MCF 10A (cell line): ENCODE results near the gene ADAMTS6. TPM values are rescaled to one million over a fixed set of nuclear protein-coding genes. Genes with fewer than 3 reads are reported as not detected.

Experiments
- BruUV-seq: library from RNA; stranded (reverse); fragments of 400-500 nt; replicated peaks from 2 replicates; lab custom pipeline; 2021; lab: Mats Ljungman, UMichigan
- CTCF ChIA-PET: fragments of 300-600 bp; sonication (Branson Sonifier 250); formaldehyde crosslinking; extraction: SDS; loops from one replicate; lab custom pipeline; 2021; ENCODE audit warnings: antibody characterized with exemption, inconsistent platforms; lab: Yijun Ruan, JAX
- POLR2A ChIA-PET: fragments of 300-600, 350-650 bp; sonication (Branson Sonifier 250); formaldehyde crosslinking; extraction: SDS; loops from one replicate; lab custom pipeline; 2020; ENCODE audit warnings: antibody characterized with exemption, inconsistent platforms; lab: Yijun Ruan, JAX
- DNase-seq: peaks from one replicate; pipeline ENCODE4 v3.0.0-alpha.2; 2018; ENCODE audit not compliant: unreplicated experiment
- H3K27ac Mint-ChIP-seq: one replicate; pipeline ENCODE4 v1.8.0; 2022; ENCODE audit warnings: mild to moderate bottlenecking, low read depth, mixed read lengths; ENCODE audit not compliant: unreplicated experiment
- H3K27me3 Mint-ChIP-seq: one replicate; pipeline ENCODE4 v1.8.0; 2022; ENCODE audit warnings: mixed read lengths; ENCODE audit not compliant: insufficient read depth, unreplicated experiment
- H3K36me3 Mint-ChIP-seq: one replicate; pipeline ENCODE4 v1.8.0; 2022; ENCODE audit warnings: mild to moderate bottlenecking, moderate library complexity, mixed read lengths; ENCODE audit not compliant: insufficient read depth, unreplicated experiment
- H3K4me1 Mint-ChIP-seq: one replicate; pipeline ENCODE4 v1.8.0; 2022; ENCODE audit warnings: mixed read lengths; ENCODE audit not compliant: insufficient read depth, unreplicated experiment
- H3K4me3 Mint-ChIP-seq: one replicate; pipeline ENCODE4 v1.8.0; 2022; ENCODE audit warnings: mild to moderate bottlenecking, moderate library complexity, mixed read lengths; ENCODE audit not compliant: unreplicated experiment
- H3K9me3 Mint-ChIP-seq: one replicate; pipeline ENCODE4 v1.8.0; 2022; ENCODE audit warnings: mixed read lengths; ENCODE audit not compliant: unreplicated experiment
- intact Hi-C: fragments of 100-400 bp; cut with micrococcal nuclease; formaldehyde crosslinking; loops from 2 replicates; pipeline ENCODE4 v1.14.1; 2022
- total RNA-seq: library from RNA; stranded (reverse); gene quantifications from 2 replicates; pipeline ENCODE4 v1.2.3, GENCODE V29; 2022
- TF ChIP-seq, protein P1 (sequence below): fragments of 200-600 bp; IDR thresholded peaks from one replicate; pipeline ENCODE4 v1.8.0; 2022; ENCODE audit warnings: antibody characterized with exemption, mild to moderate bottlenecking; ENCODE audit not compliant: unreplicated experiment

The ADAMTS6 gene
- total RNA-seq, 1 experiment from 2014 or later: 17.8 TPM

- Mint-ChIP-seq H3K9me3 (no peaks in the 10 kb centered on the region), H3K27ac (no peak overlapping the region), H3K4me1 (peaks cover 10% of the 10 kb centered on the region), H3K4me3 (no peak overlapping the region), H3K27me3 (no peaks in the 10 kb centered on the region), H3K36me3 (peaks cover 7% of the 10 kb centered on the region)
- BruUV-seq: no TSS peak
- CTCF ChIA-PET: no interaction called here
- POLR2A ChIA-PET: interaction anchor here (1.1 kb wide), 1 partner anchor 21 kb away, joined by 4 read pairs; no protein-coding TSS in a partner anchor
- DNase-seq: no peak
- TF ChIP-seq, protein P1, sequence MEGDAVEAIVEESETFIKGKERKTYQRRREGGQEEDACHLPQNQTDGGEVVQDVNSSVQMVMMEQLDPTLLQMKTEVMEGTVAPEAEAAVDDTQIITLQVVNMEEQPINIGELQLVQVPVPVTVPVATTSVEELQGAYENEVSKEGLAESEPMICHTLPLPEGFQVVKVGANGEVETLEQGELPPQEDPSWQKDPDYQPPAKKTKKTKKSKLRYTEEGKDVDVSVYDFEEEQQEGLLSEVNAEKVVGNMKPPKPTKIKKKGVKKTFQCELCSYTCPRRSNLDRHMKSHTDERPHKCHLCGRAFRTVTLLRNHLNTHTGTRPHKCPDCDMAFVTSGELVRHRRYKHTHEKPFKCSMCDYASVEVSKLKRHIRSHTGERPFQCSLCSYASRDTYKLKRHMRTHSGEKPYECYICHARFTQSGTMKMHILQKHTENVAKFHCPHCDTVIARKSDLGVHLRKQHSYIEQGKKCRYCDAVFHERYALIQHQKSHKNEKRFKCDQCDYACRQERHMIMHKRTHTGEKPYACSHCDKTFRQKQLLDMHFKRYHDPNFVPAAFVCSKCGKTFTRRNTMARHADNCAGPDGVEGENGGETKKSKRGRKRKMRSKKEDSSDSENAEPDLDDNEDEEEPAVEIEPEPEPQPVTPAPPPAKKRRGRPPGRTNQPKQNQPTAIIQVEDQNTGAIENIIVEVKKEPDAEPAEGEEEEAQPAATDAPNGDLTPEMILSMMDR: no peak
- intact Hi-C loops: no loop called here
Observed at GRCh38 chr5:65332591-65332990, 149.1 kb downstream of the ADAMTS6 start.

DNA sequence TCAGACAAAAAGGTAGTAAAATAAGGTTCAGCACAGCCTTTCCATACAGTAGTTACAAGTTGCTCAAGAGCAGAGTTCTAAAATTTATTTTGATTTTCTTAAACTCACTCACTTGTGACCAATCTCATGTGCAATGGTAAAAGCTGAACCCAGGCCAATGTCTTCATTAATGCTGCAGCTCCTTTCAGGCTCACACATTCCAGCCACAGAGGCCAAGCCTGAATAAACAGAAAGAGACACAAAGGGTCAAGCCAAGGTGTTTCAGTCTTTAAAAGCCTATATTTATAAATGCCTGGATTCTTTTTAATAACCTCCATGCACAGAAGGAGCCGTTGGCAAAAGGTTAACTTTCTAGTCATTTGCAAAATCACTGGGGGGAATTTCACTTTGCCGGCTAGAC, 152.5 kb downstream of the ADAMTS6 start:
- H3K27ac Mint-ChIP-seq: peak overlapping the region; percentile 35
- POLR2A ChIA-PET: no interaction called here
- peak; percentile 15 for DNase-seq

GRCh38 chr5:65327582-65327981, 154.1 kb downstream of the ADAMTS6 start:
- Mint-ChIP-seq H3K9me3 (no peaks in the 10 kb centered on the region), H3K27ac (peak overlapping the region; percentile 80), H3K4me1 (peaks cover 15% of the 10 kb centered on the region), H3K36me3 (peaks cover 13% of the 10 kb centered on the region), H3K4me3 (no peak overlapping the region), H3K27me3 (no peaks in the 10 kb centered on the region)
- no TSS peak for BruUV-seq
- intact Hi-C loops: no loop called here
- peak; percentile 18 for DNase-seq
- TF ChIP-seq, protein P1: no peak
- ChIA-PET CTCF (interaction anchor here (0.6 kb wide), 1 partner anchor 1288 kb away, joined by 3 read pairs; no protein-coding TSS in a partner anchor), POLR2A (interaction anchor here (0.6 to 1.0 kb wide), 2 partner anchors 11 to 294 kb away, joined by 3 read pairs; no protein-coding TSS in a partner anchor)

More for the DNA sequence above, 152.5 kb downstream of the ADAMTS6 start:
- TF ChIP-seq, protein P1: no peak
- peak overlapping the region; percentile 14 for H3K4me3 Mint-ChIP-seq
- H3K9me3 Mint-ChIP-seq: no peaks in the 10 kb centered on the region
- intact Hi-C loops: no loop called here
- CTCF ChIA-PET: interaction anchor here (1.1 kb wide), 1 partner anchor 117 kb away, joined by 3 read pairs; no protein-coding TSS in a partner anchor
- H3K4me1 Mint-ChIP-seq: peaks cover 15% of the 10 kb centered on the region
- H3K27me3 Mint-ChIP-seq: no peaks in the 10 kb centered on the region
- BruUV-seq: no TSS peak
- peaks cover 13% of the 10 kb centered on the region for H3K36me3 Mint-ChIP-seq

GRCh38 chr5:65326922-65327321, 154.8 kb downstream of the ADAMTS6 start:
- TF ChIP-seq, protein P1: no peak
- CTCF ChIA-PET: interaction anchor here (0.6 kb wide), 1 partner anchor 1287 kb away, joined by 3 read pairs; no protein-coding TSS in a partner anchor
- no peaks in the 10 kb centered on the region for H3K9me3 Mint-ChIP-seq
- no peaks in the 10 kb centered on the region for H3K27me3 Mint-ChIP-seq
- DNase-seq: peak; percentile 14
- intact Hi-C loops: no loop called here
- no peak overlapping the region for H3K4me3 Mint-ChIP-seq
- H3K4me1 Mint-ChIP-seq: peaks cover 15% of the 10 kb centered on the region
- POLR2A ChIA-PET: interaction anchor here (0.6 to 1.0 kb wide), 2 partner anchors 11 to 293 kb away, joined by 3 read pairs; no protein-coding TSS in a partner anchor
- peak overlapping the region; percentile 80 for H3K27ac Mint-ChIP-seq
- BruUV-seq: no TSS peak
- peaks cover 13% of the 10 kb centered on the region for H3K36me3 Mint-ChIP-seq
